ENCODE results near the gene DUSP6.

Gene DUSP6, protein sequence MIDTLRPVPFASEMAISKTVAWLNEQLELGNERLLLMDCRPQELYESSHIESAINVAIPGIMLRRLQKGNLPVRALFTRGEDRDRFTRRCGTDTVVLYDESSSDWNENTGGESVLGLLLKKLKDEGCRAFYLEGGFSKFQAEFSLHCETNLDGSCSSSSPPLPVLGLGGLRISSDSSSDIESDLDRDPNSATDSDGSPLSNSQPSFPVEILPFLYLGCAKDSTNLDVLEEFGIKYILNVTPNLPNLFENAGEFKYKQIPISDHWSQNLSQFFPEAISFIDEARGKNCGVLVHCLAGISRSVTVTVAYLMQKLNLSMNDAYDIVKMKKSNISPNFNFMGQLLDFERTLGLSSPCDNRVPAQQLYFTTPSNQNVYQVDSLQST

DNA sequence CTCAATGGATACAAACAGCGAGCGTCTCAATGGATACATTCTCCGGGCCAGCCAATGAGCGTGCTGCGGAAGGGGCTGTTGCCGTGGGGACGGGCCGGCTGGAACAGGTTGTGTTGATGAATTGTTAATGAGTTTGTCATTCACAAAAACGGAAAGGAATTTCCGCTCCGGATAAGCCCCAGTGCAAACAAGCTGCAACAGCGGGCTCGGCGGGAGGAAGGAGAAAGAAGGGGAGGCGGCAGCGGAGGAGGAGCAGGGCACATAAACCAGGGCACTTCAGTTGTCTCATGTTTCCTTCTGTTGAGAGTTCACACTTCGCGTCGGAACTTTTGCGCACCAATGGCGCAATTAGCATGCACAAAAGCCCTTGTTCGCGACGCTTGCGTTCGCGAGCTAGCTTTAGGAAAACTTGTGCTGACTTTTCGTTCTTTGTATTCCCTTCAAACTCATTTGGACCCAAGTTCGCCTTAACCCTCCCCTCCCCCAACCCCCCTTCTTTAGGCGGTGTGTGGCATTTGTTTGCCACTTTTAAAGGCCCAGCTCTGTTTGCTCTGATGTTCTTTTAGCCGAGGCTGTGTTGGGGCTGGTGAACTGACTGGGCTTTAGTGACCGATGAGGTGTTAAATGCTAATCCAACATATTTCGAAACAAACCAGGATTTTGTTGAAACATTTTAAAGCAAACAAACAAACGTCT is at the start of gene DUSP6:
DUSP6 (minus strand) TSS at position 10 of the 696 bp plus-strand sequence. CDS start 462 bp downstream, outside the sequence.
- Mint-ChIP-seq H3K27me3 (no peaks in the 10 kb centered on the region), H3K4me3 (peak within 1 kb of the TSS; percentile 90), H3K36me3 (ENCODE audit: low read depth) (peaks cover 29% of the 10 kb centered on the region), H3K9me3 (no peaks in the 10 kb centered on the region), H3K4me1 (ENCODE audit: low read depth) (peaks cover 61% of the 10 kb centered on the region), H3K27ac (peak within 1 kb of the TSS; percentile 94)

DNA sequence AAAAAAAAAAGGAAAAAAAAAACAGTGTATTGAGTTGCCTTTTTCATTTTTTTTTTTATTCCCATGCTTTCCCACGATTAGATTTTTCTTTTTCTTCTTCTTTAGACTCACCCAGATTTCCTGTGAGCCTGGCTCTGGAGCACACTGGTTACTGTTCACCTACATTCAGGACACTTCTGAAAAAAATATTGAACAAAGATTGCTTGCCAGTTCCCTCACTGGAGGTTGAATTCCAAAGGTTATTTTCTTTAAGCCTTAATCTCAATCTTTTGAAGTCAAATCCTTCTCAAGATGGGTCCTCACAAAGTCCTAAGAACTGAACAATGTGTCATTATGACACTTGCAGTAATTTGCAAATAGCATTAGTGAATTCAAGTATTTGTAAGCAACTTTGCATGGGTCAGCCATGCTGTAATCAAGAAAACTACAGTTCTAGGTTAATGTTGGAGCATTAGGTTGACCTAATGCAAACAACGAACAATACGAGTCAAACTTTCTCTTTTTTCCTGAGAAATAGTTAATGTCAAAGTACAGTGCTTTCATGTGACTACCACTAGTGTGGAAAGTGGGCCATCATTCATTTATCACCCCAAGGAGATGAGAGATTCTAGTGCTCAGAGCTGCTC is 49.2 kb upstream of the DUSP6 start:
- no peak overlapping the region for H3K27ac Mint-ChIP-seq

DNA sequence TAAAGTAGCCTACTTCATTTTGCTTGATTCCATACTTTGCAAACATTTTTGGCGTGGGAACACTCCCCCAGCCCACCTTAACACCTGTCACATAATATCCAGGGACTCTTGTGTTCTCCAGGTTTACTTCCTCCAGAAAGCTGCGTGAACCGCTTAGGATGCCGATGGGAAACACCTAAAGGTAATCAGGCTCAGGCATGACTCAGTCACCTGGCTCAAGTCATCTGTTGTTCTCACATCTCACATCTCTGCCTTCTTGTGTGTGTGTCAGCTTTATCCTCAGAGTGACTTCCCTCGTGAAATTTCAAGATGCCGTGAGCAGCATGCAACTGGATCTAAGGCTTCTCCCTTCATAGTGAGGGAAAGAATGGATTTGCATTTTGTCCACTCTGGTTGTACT is 48.1 kb upstream of the DUSP6 start:
- no peak overlapping the region for H3K27ac Mint-ChIP-seq
- H3K9me3 Mint-ChIP-seq: no peaks in the 10 kb centered on the region
- H3K36me3 Mint-ChIP-seq (ENCODE audit: low read depth): peaks cover 14% of the 10 kb centered on the region

More for the DNA sequence above, 49.2 kb upstream of the DUSP6 start:
- Mint-ChIP-seq H3K9me3 (no peaks in the 10 kb centered on the region), H3K4me1 (ENCODE audit: low read depth) (peaks cover 17% of the 10 kb centered on the region), H3K36me3 (ENCODE audit: low read depth) (peaks cover 14% of the 10 kb centered on the region), H3K27me3 (no peaks in the 10 kb centered on the region), H3K4me3 (no peak overlapping the region)

GRCh38 chr12:89395712-89396111 is 43.4 kb upstream of the DUSP6 start:
- no peaks in the 10 kb centered on the region for H3K9me3 Mint-ChIP-seq
- no peak overlapping the region for H3K4me3 Mint-ChIP-seq
- H3K27me3 Mint-ChIP-seq: no peaks in the 10 kb centered on the region
- H3K4me1 Mint-ChIP-seq (ENCODE audit: low read depth): peaks cover 30% of the 10 kb centered on the region
- peaks cover 8% of the 10 kb centered on the region for H3K36me3 Mint-ChIP-seq (ENCODE audit: low read depth)
- H3K27ac Mint-ChIP-seq: no peak overlapping the region

More for the DNA sequence above, 48.1 kb upstream of the DUSP6 start:
- Mint-ChIP-seq H3K27me3 (no peaks in the 10 kb centered on the region), H3K4me3 (no peak overlapping the region), H3K4me1 (ENCODE audit: low read depth) (peaks cover 17% of the 10 kb centered on the region)

DNA sequence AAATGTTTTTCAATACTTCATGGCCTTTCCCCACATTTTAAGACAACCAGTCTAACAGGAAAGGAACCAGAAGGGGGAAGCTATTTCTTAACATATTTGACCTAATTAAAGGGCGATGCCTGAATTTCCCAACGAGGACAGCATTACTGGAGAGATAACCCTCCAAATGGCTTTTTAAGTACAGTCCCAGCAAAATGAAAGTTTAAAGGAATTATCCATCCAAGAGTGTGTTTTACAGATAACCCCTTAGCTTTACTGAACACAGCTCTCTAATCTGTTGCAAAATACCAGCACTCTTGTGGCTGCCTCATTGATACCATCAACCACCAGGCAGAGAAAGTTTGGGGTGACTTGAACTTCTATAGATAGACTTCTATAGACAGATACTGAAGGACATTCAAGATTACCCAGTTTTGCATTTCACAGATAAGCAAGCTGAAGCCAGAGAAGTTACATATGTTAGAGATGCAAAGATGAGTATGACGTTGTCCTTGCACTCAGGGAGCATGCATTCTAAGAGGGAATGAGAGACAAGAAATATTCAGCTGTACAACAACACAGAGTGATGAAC is 41.3 kb upstream of the DUSP6 start:
- Mint-ChIP-seq H3K9me3 (no peaks in the 10 kb centered on the region), H3K4me3 (no peak overlapping the region), H3K4me1 (ENCODE audit: low read depth) (peaks cover 40% of the 10 kb centered on the region), H3K27me3 (no peaks in the 10 kb centered on the region), H3K27ac (no peak overlapping the region), H3K36me3 (ENCODE audit: low read depth) (no peaks in the 10 kb centered on the region)

- Mint-ChIP-seq H3K27ac (no peak overlapping the region), H3K36me3 (ENCODE audit: low read depth) (no peaks in the 10 kb centered on the region), H3K27me3 (no peaks in the 10 kb centered on the region), H3K4me1 (ENCODE audit: low read depth) (peaks cover 29% of the 10 kb centered on the region), H3K9me3 (no peaks in the 10 kb centered on the region), H3K4me3 (no peak overlapping the region)
These were observed 40.1 kb upstream of the DUSP6 start for GRCh38 chr12:89392391-89392790.

GRCh38 chr12:89391726-89392336 is 39.5 kb upstream of the DUSP6 start:
- Mint-ChIP-seq H3K36me3 (ENCODE audit: low read depth) (no peaks in the 10 kb centered on the region), H3K27me3 (no peaks in the 10 kb centered on the region)

GRCh38 chr12:89390802-89391673 is 38.7 kb upstream of the DUSP6 start:
- peaks cover 26% of the 10 kb centered on the region for H3K4me1 Mint-ChIP-seq (ENCODE audit: low read depth)
- H3K27me3 Mint-ChIP-seq: no peaks in the 10 kb centered on the region
- peak overlapping the region; percentile 49 for H3K27ac Mint-ChIP-seq
- H3K9me3 Mint-ChIP-seq: no peaks in the 10 kb centered on the region
- H3K36me3 Mint-ChIP-seq (ENCODE audit: low read depth): no peaks in the 10 kb centered on the region
- H3K4me3 Mint-ChIP-seq: peak overlapping the region; percentile 1

More at GRCh38 chr12:89391726-89392336, 39.5 kb upstream of the DUSP6 start:
- Mint-ChIP-seq H3K27ac (no peak overlapping the region), H3K4me3 (no peak overlapping the region), H3K4me1 (ENCODE audit: low read depth) (peaks cover 26% of the 10 kb centered on the region), H3K9me3 (no peaks in the 10 kb centered on the region)

DNA sequence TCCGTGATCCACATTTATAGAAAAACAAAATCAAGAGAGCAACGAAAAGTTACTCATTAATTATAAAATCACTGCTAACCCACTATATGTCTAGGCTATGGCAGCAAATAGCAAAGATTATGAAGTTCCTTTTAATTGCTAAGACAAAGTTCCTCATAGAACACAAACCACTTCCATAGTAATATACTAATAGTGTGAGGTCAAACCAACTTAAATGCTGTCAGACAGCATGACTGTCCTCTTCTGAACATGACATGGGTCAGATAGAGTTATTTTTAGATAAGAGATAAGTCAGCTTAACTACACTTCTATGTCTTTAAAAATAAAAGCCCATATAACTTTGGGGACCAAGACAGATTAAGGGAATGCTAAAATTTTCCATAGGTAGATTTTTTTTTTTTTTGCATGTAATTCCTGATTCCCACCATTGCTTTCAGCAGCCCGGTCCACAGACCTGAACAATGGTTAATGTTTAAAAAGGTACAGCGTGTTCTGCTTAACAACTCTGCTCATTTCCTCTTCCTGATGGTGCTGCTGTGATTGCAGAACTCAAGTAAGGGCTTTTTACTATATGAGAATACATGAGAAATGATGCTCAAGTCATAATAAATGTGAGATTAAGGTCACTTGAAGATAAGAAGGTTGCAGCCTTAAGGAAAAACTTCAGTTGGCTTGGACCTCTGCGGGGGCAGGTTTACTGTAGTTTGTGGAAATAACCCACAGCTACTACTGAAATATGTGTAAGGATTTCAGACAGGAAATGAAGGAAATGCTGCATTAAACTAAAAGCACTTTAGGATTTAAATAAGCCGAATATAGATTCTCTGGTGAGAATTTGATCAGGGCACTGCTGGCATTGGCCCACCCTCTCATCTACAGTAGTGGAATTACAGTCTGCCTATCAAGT is 37.7 kb upstream of the DUSP6 start:
- Mint-ChIP-seq H3K9me3 (no peaks in the 10 kb centered on the region), H3K27ac (peak overlapping the region; percentile 37), H3K36me3 (ENCODE audit: low read depth) (no peaks in the 10 kb centered on the region), H3K4me1 (ENCODE audit: low read depth) (peaks cover 26% of the 10 kb centered on the region), H3K4me3 (no peak overlapping the region), H3K27me3 (no peaks in the 10 kb centered on the region)

DNA sequence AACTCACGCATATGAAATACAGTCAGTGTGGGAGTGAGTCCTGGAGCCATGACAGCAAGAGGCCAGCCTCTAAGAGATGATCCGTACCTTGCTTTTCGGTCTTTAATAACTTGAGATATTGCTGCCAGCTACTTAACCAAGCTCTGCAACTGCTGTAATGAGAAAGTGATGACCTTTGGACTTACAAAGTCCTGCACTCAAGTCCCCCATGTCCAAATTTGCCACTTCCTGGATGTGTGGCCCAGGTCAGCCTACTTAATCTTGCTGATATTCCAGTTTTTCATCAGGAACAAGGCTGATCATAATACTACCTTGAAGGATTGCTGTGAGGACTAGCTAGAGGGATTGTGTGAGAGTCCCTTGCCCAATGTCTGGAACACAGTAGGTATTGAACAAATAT is 33.8 kb upstream of the DUSP6 start:
- H3K36me3 Mint-ChIP-seq (ENCODE audit: low read depth): no peaks in the 10 kb centered on the region
- no peak overlapping the region for H3K4me3 Mint-ChIP-seq
- H3K27ac Mint-ChIP-seq: no peak overlapping the region
- H3K27me3 Mint-ChIP-seq: no peaks in the 10 kb centered on the region
- H3K4me1 Mint-ChIP-seq (ENCODE audit: low read depth): peaks cover 17% of the 10 kb centered on the region
- H3K9me3 Mint-ChIP-seq: no peaks in the 10 kb centered on the region

GRCh38 chr12:89384807-89385206 is 32.5 kb upstream of the DUSP6 start:
- H3K9me3 Mint-ChIP-seq: no peaks in the 10 kb centered on the region
- H3K4me1 Mint-ChIP-seq (ENCODE audit: low read depth): peaks cover 4% of the 10 kb centered on the region
- H3K27ac Mint-ChIP-seq: no peak overlapping the region

DNA sequence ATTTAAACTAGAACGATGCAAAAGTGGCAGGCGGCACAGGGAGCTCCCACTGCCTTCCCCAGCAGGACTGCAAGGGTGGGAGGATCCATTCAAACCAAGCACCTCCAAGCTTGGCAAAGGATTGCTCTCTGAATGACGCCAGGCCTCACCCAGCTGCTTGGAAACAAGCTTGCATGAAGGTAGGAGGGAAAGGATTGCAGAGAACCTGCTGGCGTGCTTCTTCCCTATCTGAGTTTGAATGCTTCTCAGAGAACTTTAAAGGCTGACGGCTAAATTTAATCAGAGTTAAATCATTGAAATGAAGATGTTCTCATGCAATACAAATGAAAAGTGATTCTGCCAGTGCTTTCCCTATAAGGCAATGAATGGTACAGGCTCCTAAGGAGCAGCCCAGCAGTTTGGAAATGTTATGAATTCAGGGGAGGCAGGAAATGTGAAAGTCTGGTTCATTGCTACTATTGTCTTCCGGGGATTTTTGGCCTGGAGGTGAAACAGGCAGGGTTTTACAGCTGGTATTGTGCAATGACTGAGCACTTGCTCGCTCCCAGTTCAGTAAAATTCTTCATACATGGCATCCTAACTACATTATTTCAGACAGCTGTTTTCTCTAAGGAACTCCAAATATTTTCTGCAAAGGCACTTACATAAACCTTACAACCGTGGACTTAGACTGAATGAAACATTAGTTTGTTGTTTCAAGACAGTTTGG is 31.9 kb upstream of the DUSP6 start:
- Mint-ChIP-seq H3K36me3 (ENCODE audit: low read depth) (no peaks in the 10 kb centered on the region), H3K4me1 (ENCODE audit: low read depth) (no peaks in the 10 kb centered on the region), H3K27ac (no peak overlapping the region), H3K4me3 (no peak overlapping the region), H3K27me3 (no peaks in the 10 kb centered on the region), H3K9me3 (no peaks in the 10 kb centered on the region)

More at GRCh38 chr12:89384807-89385206, 32.5 kb upstream of the DUSP6 start:
- no peaks in the 10 kb centered on the region for H3K27me3 Mint-ChIP-seq
- no peak overlapping the region for H3K4me3 Mint-ChIP-seq
- no peaks in the 10 kb centered on the region for H3K36me3 Mint-ChIP-seq (ENCODE audit: low read depth)

All from stimulated activated naive CD8-positive, alpha-beta T cell treated with anti-CD3 and anti-CD28 coated beads, Interleukin-15, Interleukin-2, amounts not matched to agents 100 ng/mL and 50 ng/mL, for 24 hours (primary cell).